ENCODE measurements around the gene CPEB4.

The CPEB4 gene

GRCh38 chr5:173946323-173946722, 58.2 kb downstream of the CPEB4 start:
- Histone ChIP-seq H3K36me3 (ENCODE audit: low read length) (peaks cover 37% of the 10 kb centered on the region), H4K20me1 (ENCODE audit: low read depth, low read length) (peaks cover 3% of the 10 kb centered on the region; the same call in 1 of the 2 replicates), H3K4me3 (ENCODE audit: insufficient read depth, low read length, poor library complexity, severe bottlenecking) (no peak overlapping the region), H3K9me2 (replicated peaks; ENCODE audit: insufficient read depth, low read length) (no peaks in the 10 kb centered on the region), H2AFZ (ENCODE audit: low read depth, low read length, severe bottlenecking) (no peak overlapping the region), H3K79me2 (ENCODE audit: insufficient read depth, low read length) (peaks cover 1% of the 10 kb centered on the region), H3K27me3 (ENCODE audit: low read length) (no peaks in the 10 kb centered on the region), H3K9me3 (ENCODE audit: insufficient read depth, low read length) (no peaks in the 10 kb centered on the region), H3K9ac (ENCODE audit: low read length) (no peak overlapping the region), H3F3A (ENCODE audit: insufficient read depth) (0 out of 2 replicates have a peak, but pooled peaks cover 4% of the 10 kb centered on the region), H3K4me2 (ENCODE audit: low read depth, low read length, poor library complexity, severe bottlenecking) (no peak overlapping the region), H3K27ac (ENCODE audit: low read depth, low read length) (no peak overlapping the region)
- no peak for TF ChIP-seq EZH2phosphoT487 (conservative IDR thresholded peaks at IDR 0.05; ENCODE audit: low read length)

- no peaks in the 10 kb centered on the region for H3K79me2 ChIP-seq (ENCODE audit: insufficient read depth, low read length)
- H3K9ac ChIP-seq (ENCODE audit: low read length): no peak overlapping the region
Observed at GRCh38 chr5:173950829-173951228, 62.7 kb downstream of the CPEB4 start.

GRCh38 chr5:173953528-173954090, 65.5 kb downstream of the CPEB4 start:
- Histone ChIP-seq H4K20me1 (ENCODE audit: low read depth, low read length) (no peaks in the 10 kb centered on the region), H3F3A (ENCODE audit: insufficient read depth) (no peaks in the 10 kb centered on the region; the same call in 1 of the 2 replicates), H3K4me3 (ENCODE audit: insufficient read depth, low read length, poor library complexity, severe bottlenecking) (no peak overlapping the region), H2AFZ (ENCODE audit: low read depth, low read length, severe bottlenecking) (no peak overlapping the region), H3K9ac (ENCODE audit: low read length) (no peak overlapping the region), H3K9me2 (replicated peaks; ENCODE audit: insufficient read depth, low read length) (no peaks in the 10 kb centered on the region), H3K27me3 (ENCODE audit: low read length) (no peaks in the 10 kb centered on the region), H3K4me2 (ENCODE audit: low read depth, low read length, poor library complexity, severe bottlenecking) (no peak overlapping the region), H3K9me3 (ENCODE audit: insufficient read depth, low read length) (no peaks in the 10 kb centered on the region), H3K36me3 (ENCODE audit: low read length) (peaks cover 53% of the 10 kb centered on the region), H3K79me2 (ENCODE audit: insufficient read depth, low read length) (no peaks in the 10 kb centered on the region), H3K27ac (ENCODE audit: low read depth, low read length) (no peak overlapping the region)
- TF ChIP-seq CTCF (IDR thresholded peaks at IDR 0.05; ENCODE audit: insufficient read depth, low read length, poor library complexity, severe bottlenecking) (no peak), EZH2phosphoT487 (conservative IDR thresholded peaks at IDR 0.05; ENCODE audit: low read length) (no peak)

More at GRCh38 chr5:173950829-173951228, 62.7 kb downstream of the CPEB4 start:
- H3K27me3 ChIP-seq (ENCODE audit: low read length): no peaks in the 10 kb centered on the region
- no peak overlapping the region for H3K27ac ChIP-seq (ENCODE audit: low read depth, low read length)
- no peak for TF ChIP-seq CTCF (IDR thresholded peaks at IDR 0.05; ENCODE audit: insufficient read depth, low read length, poor library complexity, severe bottlenecking)
- TF ChIP-seq EZH2phosphoT487 (conservative IDR thresholded peaks at IDR 0.05; ENCODE audit: low read length): no peak
- no peaks in the 10 kb centered on the region; the same call in 1 of the 2 replicates for H3F3A ChIP-seq (ENCODE audit: insufficient read depth)
- no peaks in the 10 kb centered on the region for H3K9me2 ChIP-seq (replicated peaks; ENCODE audit: insufficient read depth, low read length)
- no peak overlapping the region for H3K4me2 ChIP-seq (ENCODE audit: low read depth, low read length, poor library complexity, severe bottlenecking)
- no peak overlapping the region for H3K4me3 ChIP-seq (ENCODE audit: insufficient read depth, low read length, poor library complexity, severe bottlenecking)
- H2AFZ ChIP-seq (ENCODE audit: low read depth, low read length, severe bottlenecking): no peak overlapping the region
- no peaks in the 10 kb centered on the region for H3K9me3 ChIP-seq (ENCODE audit: insufficient read depth, low read length)
- H3K36me3 ChIP-seq (ENCODE audit: low read length): peaks cover 53% of the 10 kb centered on the region
- no peaks in the 10 kb centered on the region for H4K20me1 ChIP-seq (ENCODE audit: low read depth, low read length)

Measured in SU-DHL-6 (cell line).